ENCODE results near the gene CRB1.

DNA sequence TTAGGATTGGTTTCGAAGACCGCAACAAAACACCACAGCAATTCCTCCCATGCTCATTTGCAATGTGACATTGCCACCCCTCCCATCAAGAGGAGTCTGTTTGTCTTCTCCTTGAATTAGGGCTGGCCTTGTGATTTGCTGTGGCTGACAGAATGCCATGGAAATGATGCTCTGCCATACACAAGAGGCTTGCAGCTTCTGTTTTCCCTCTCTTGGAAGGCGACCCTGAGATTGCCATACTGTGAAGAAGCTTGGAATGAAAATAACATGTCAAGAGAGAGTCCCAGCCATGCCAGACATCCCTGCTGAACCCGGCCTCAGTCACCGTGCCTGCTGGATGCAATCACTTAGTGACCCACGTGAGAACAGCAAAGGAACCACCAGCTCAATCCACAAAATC lies 212.4 kb downstream of the CRB1 start:
- TF ChIP-seq CTCF (IDR thresholded peaks at IDR 0.05) (no peak), EP300 (IDR thresholded peaks at IDR 0.05) (no peak), POLR2AphosphoS5 (IDR thresholded peaks at IDR 0.05) (no peak), POLR2A (IDR thresholded peaks at IDR 0.05) (no peak)
